Progenitor cell of endocrine pancreas (in vitro differentiated cells): Measurements from ENCODE around the gene MYO7A. TPM values are rescaled to one million over a fixed set of nuclear protein-coding genes. Genes with fewer than 3 reads are reported as not detected.

Source experiments
- DNase-seq: peaks from one replicate; pipeline ENCODE4 v3.0.0; 2021; ENCODE audit warnings: low spot score; ENCODE audit not compliant: unreplicated experiment
- H3K27ac Mint-ChIP-seq: 2 replicates; pipeline ENCODE4 v1.8.0; 2021; ENCODE audit warnings: mild to moderate bottlenecking, moderate library complexity, mixed read lengths
- H3K27me3 Mint-ChIP-seq: 2 replicates; pipeline ENCODE4 v1.8.0; 2021; ENCODE audit warnings: mixed read lengths
- H3K36me3 Mint-ChIP-seq: 2 replicates; pipeline ENCODE4 v1.8.0; 2022; ENCODE audit warnings: mixed read lengths; ENCODE audit not compliant: insufficient read depth
- H3K4me1 Mint-ChIP-seq: 2 replicates; pipeline ENCODE4 v1.8.0; 2021; ENCODE audit warnings: low read depth, mixed read lengths
- H3K4me3 Mint-ChIP-seq: 2 replicates; pipeline ENCODE4 v1.8.0; 2021; ENCODE audit warnings: low read depth, mild to moderate bottlenecking, moderate library complexity, mixed read lengths
- H3K9me3 Mint-ChIP-seq: 2 replicates; pipeline ENCODE4 v1.8.0; 2021; ENCODE audit warnings: low read depth, mixed read lengths
- CTCF ChIP-seq: fragments of 200-600 bp; sonication (generic); IDR thresholded peaks from one replicate; pipeline ENCODE4 v1.5.0; 2021; ENCODE audit warnings: antibody characterized with exemption, mild to moderate bottlenecking; ENCODE audit not compliant: unreplicated experiment
- total RNA-seq: library from RNA; stranded (reverse); gene quantifications from 2 replicates; pipeline ENCODE4 v1.2.1, GENCODE V29; 2021

MYO7A gene
- total RNA-seq, 1 donor from 2014 or later, result 5.7 TPM

- Mint-ChIP-seq H3K4me1 (no peaks in the 10 kb centered on the region), H3K36me3 (no peaks in the 10 kb centered on the region), H3K4me3 (no peak overlapping the region), H3K27me3 (no peaks in the 10 kb centered on the region), H3K27ac (no peak overlapping the region), H3K9me3 (peaks cover 9% of the 10 kb centered on the region)
- no peak for TF ChIP-seq CTCF
- no peak for DNase-seq
Measured at GRCh38 chr11:77249427-77249826, 121.4 kb downstream of the MYO7A start.

GRCh38 chr11:77250881-77251640, 123.0 kb downstream of the MYO7A start:
- no peaks in the 10 kb centered on the region for H3K4me1 Mint-ChIP-seq
- no peaks in the 10 kb centered on the region for H3K36me3 Mint-ChIP-seq
- H3K27ac Mint-ChIP-seq, result no peak overlapping the region
- H3K9me3 Mint-ChIP-seq, result peaks cover 9% of the 10 kb centered on the region
- H3K4me3 Mint-ChIP-seq, result no peak overlapping the region
- TF ChIP-seq CTCF, result no peak
- no peak for DNase-seq
- H3K27me3 Mint-ChIP-seq, result no peaks in the 10 kb centered on the region

GRCh38 chr11:77252555-77253270, 124.7 kb downstream of the MYO7A start:
- Mint-ChIP-seq H3K9me3 (peaks cover 9% of the 10 kb centered on the region), H3K36me3 (no peaks in the 10 kb centered on the region), H3K27me3 (no peaks in the 10 kb centered on the region), H3K4me3 (no peak overlapping the region), H3K27ac (no peak overlapping the region), H3K4me1 (no peaks in the 10 kb centered on the region)
- DNase-seq, result no peak
- no peak for TF ChIP-seq CTCF

- Mint-ChIP-seq H3K36me3 (no peaks in the 10 kb centered on the region), H3K27me3 (no peaks in the 10 kb centered on the region), H3K9me3 (peaks cover 9% of the 10 kb centered on the region), H3K27ac (no peak overlapping the region), H3K4me1 (no peaks in the 10 kb centered on the region), H3K4me3 (no peak overlapping the region)
- DNase-seq, result no peak
- TF ChIP-seq CTCF, result no peak
Measured at GRCh38 chr11:77253690-77254089, 125.6 kb downstream of the MYO7A start.

GRCh38 chr11:77259641-77260040, 131.6 kb downstream of the MYO7A start:
- Mint-ChIP-seq H3K27me3 (no peaks in the 10 kb centered on the region), H3K36me3 (no peaks in the 10 kb centered on the region), H3K9me3 (peaks cover 4% of the 10 kb centered on the region), H3K4me3 (no peak overlapping the region), H3K27ac (no peak overlapping the region), H3K4me1 (no peaks in the 10 kb centered on the region)
- TF ChIP-seq CTCF, result no peak
- no peak for DNase-seq
